ENCODE results near the gene RAB33A.

GRCh38 chrX:130173190-130173895 lies 1.6 kb downstream of the RAB33A start:
- TF ChIP-seq, protein P1, sequence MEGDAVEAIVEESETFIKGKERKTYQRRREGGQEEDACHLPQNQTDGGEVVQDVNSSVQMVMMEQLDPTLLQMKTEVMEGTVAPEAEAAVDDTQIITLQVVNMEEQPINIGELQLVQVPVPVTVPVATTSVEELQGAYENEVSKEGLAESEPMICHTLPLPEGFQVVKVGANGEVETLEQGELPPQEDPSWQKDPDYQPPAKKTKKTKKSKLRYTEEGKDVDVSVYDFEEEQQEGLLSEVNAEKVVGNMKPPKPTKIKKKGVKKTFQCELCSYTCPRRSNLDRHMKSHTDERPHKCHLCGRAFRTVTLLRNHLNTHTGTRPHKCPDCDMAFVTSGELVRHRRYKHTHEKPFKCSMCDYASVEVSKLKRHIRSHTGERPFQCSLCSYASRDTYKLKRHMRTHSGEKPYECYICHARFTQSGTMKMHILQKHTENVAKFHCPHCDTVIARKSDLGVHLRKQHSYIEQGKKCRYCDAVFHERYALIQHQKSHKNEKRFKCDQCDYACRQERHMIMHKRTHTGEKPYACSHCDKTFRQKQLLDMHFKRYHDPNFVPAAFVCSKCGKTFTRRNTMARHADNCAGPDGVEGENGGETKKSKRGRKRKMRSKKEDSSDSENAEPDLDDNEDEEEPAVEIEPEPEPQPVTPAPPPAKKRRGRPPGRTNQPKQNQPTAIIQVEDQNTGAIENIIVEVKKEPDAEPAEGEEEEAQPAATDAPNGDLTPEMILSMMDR (IDR thresholded peaks at IDR 0.05), result no peak
- TF ChIP-seq POLR2AphosphoS5 (IDR thresholded peaks at IDR 0.05), result no peak
- TF ChIP-seq EP300 (IDR thresholded peaks at IDR 0.05), result no peak
